ENCODE data around the gene TRIM34.
"Not testable (repeated sequence)": the region's sequence is repeated elsewhere in the genome, so short reads cannot be mapped to it uniquely, and the experiment has no call there.

Gene TRIM34, protein sequence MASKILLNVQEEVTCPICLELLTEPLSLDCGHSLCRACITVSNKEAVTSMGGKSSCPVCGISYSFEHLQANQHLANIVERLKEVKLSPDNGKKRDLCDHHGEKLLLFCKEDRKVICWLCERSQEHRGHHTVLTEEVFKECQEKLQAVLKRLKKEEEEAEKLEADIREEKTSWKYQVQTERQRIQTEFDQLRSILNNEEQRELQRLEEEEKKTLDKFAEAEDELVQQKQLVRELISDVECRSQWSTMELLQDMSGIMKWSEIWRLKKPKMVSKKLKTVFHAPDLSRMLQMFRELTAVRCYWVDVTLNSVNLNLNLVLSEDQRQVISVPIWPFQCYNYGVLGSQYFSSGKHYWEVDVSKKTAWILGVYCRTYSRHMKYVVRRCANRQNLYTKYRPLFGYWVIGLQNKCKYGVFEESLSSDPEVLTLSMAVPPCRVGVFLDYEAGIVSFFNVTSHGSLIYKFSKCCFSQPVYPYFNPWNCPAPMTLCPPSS

GRCh38 chr11:5624489-5625279 is at the start of gene TRIM34:
Gene TRIM34 (plus strand): TSS chr11:5625001. CDS start chr11:5632332, 7,331 bp downstream.
- DNase-seq (ENCODE audit: low read depth in 2 of 2) = peak; percentile 27 to 40

- no peak for DNase-seq (ENCODE audit: low read depth in 2 of 2)
Observed at GRCh38 chr11:5575152-5575551, 49.6 kb upstream of the TRIM34 start.

DNA sequence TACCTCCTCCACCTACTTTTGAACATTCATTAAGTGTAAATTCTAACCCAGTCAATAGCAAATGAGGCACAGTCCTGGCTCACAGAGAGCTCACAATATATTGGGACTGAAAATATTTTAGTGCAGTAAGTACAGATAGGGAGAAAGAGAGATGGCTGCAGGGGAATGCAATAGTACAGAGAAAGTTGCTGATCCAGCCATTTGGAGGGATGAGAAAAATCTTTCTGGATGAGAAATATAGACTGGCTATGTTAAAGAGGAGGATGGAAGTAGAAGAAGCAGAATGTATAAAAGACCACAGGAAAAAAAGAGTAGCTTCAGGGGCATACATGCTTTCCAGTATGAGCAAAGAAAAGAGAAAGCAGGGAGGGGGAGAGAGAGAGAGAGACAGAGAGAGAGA is 47.7 kb upstream of the TRIM34 start:
- no peak for DNase-seq (ENCODE audit: low read depth in 2 of 2)

DNA sequence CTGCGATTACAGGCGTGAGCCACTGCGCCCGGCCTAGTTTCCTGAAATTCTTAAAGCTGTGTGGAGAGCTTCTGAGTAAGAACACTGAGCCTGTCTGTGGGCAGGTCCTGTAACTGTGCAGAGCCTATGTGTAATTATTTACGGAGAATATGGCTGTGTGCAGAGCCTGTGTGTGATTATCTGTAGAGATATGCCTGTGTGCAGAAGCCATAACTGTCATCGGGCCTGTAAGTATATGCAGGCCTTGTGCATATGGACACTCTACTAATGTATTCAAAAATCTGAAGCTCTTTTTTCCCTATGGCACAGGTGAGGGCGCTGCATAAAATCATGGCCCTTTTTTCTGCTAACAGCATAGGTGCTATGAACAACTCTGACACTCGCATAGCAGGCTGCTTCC is 44.2 kb upstream of the TRIM34 start, which contains the start of gene OR52B6:
OR52B6 (plus strand) TSS at position 301 of the 400 bp plus-strand sequence; CDS start at position 301, 0 bp downstream.
- no peak for DNase-seq (ENCODE audit: low read depth in 2 of 2)

- no peak for DNase-seq (ENCODE audit: low read depth in 2 of 2)
Observed at GRCh38 chr11:5581014-5581413, 43.8 kb upstream of the TRIM34 start.

- DNase-seq (ENCODE audit: low read depth in 2 of 2) = not testable (repeated sequence)
Observed at GRCh38 chr11:5584458-5584857, 40.3 kb upstream of the TRIM34 start.

- DNase-seq (ENCODE audit: low read depth in 2 of 2) = not testable (repeated sequence)
Observed at GRCh38 chr11:5589906-5590305, 34.9 kb upstream of the TRIM34 start.

GRCh38 chr11:5591613-5592012 is 33.2 kb upstream of the TRIM34 start:
- DNase-seq (ENCODE audit: low read depth in 2 of 2) = no peak

DNA sequence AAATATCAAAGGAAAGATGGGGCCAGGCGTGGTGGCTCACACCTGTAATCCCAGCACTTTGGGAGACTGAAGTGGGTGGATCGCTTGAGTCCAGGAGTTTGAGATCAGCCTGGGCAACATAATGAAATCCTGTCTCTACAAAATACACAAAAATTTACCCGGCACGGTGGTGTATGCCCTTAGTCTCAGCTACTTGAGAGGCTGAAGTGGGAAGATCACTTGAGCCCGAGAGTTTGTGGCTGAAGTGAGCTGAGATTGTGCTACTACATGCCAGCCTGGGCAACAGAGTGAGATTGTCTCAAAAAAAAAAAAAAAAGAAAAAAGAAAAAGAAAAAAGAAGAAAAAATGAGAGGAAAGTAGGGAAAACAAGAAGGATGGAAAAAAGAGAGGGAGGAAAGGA is 32.2 kb upstream of the TRIM34 start:
- no peak for DNase-seq (ENCODE audit: low read depth in 2 of 2)

GRCh38 chr11:5593146-5593545 is 31.7 kb upstream of the TRIM34 start:
- no peak for DNase-seq (ENCODE audit: low read depth in 2 of 2)

GRCh38 chr11:5596607-5597201 is 28.1 kb upstream of the TRIM34 start, which contains the start of gene TRIM6:
Gene TRIM6 (plus strand): TSS chr11:5596637. CDS start chr11:5596898, 261 bp downstream.
- no peak for DNase-seq (ENCODE audit: low read depth in 2 of 2)

DNA sequence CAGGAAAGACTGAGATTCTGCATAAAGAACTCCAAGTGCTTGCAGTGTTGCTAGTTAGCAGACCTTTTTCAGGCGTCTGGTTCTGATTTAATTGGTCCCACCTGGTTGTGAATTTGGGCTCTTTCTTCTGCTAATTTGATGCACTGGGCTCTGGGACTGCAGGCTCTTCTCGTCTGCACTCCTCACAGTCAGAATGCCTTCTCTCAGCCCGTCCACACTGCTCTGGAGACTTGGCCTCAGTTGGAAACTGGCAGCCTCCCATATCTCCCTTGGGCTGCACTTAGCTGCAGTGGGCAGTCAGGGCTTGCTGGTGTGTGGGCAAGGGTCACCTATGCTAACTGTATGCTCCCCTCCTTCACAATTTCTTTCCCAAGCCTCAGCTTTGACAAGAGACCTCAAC is 26.8 kb upstream of the TRIM34 start:
- no peak for DNase-seq (ENCODE audit: low read depth in 2 of 2)

DNA sequence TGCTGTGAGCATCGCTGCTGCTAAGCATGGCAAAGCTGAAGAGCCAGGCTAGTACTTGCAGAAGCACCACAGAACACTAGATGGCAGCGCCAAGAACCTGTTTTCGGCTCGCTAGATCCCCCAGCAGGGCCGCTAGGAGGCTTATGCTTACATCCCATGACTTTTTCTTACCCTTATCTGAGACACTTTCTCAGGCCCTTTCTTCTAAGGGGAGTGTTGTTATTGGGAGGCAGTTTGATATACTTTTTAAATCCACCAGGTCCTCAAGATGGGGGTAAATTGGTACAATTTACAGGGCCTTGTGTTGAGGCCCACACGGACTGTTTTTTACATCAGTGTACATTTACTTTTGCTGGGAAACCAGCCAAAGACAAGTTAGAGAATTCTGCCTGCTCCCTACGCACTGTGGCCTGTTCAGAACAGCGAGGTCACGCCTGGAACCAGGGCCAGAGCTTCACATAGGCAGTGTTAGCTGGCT is 24.4 kb upstream of the TRIM34 start:
- DNase-seq (ENCODE audit: low read depth in 2 of 2) = peak; percentile 25 to 37

DNA sequence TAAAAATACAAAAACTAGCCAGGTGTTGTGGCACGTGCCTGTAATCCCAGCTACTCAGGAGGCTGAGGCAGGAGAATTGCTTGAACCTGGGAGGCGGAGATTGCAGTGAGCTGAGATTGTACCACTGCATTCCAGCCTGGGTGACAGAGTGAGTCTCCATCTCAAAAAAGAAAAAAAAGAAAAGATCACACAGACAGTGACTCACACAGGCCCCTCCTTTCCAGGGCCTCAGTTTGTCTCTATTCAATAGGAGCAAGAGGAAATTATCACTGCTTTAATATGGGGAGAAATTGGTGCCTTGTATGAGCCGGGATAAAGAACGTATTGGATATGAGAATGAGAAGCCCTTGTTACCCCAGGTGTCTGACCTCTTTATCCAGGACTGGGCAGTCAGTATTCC is 22.0 kb upstream of the TRIM34 start:
- DNase-seq (ENCODE audit: low read depth in 2 of 2) = not testable (repeated sequence)

DNA sequence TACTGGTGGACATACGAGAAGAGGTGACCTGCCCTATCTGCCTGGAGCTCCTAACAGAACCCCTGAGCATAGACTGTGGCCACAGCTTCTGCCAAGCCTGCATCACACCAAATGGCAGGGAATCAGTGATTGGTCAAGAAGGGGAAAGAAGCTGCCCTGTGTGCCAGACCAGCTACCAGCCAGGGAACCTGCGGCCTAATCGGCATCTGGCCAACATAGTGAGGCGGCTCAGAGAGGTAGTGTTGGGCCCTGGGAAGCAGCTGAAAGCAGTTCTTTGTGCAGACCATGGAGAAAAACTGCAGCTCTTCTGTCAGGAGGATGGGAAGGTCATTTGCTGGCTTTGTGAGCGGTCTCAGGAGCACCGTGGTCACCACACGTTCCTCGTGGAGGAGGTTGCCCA is 21.5 kb upstream of the TRIM34 start:
- DNase-seq (ENCODE audit: low read depth in 2 of 2) = no peak

- DNase-seq (ENCODE audit: low read depth in 2 of 2) = no peak
Observed at GRCh38 chr11:5604896-5605295, 19.9 kb upstream of the TRIM34 start.

DNA sequence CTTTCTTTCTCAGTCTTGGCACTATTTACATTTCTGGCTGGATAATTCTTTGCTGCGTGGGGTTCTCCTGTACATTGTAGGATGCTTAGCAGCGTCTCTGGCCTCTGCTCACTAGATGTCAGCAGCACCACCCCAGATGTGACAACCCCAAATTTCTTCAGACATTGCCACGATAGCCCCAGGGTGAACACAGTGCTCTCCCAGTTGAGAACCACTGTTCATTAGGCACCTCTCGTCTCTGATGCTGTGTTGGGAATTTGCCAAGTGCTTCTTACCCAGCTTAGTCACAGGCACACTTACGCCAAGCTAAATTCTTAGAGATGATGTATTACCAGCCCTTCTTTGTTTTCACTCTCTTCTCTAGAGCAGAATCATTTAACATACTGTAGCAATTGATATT is 19.0 kb upstream of the TRIM34 start:
- DNase-seq (ENCODE audit: low read depth in 2 of 2) = no peak

DNA sequence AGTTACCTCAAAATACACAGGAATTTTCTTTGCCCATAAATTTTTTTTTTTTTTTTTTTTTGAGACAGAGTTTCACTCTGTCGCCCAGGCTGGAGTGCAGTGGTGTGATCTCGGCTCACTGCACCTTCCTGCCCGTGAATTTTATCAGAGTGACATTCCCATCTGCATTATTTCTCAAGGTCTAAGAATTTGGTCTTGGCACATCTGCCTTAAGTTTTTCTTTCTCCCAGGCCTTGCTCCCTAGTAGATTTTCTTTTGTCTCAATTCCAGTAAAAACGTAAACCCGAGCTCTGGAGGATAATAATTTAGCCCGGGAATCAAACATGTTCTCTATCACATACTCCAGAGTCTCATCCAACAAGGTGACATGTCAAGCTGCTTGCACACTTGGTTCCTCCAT is 16.0 kb upstream of the TRIM34 start:
- no peak for DNase-seq (ENCODE audit: low read depth in 2 of 2)

- DNase-seq (ENCODE audit: low read depth in 2 of 2) = no peak
Observed at GRCh38 chr11:5610446-5610845, 14.4 kb upstream of the TRIM34 start.

DNA sequence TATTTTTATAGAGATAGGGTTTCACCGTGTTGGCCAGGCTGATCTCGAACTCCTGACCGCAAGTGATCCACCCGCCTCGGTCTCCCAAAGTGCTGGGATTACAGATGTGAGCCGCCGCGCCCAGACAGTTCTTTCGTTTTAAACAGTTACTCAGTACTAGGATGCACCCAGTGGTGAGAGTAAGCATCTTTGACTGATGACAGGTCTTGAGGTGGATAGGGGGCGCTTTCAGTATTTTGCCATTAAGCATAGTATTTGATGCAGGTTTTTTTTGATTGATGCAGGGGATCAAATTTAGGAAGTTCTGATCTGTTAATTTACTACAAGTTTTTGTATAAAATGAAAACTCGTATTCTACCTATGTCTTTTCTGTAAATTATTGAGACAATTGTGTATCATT is 13.2 kb upstream of the TRIM34 start:
- no peak for DNase-seq (ENCODE audit: low read depth in 2 of 2)

GRCh38 chr11:5618807-5619206 is 6.0 kb upstream of the TRIM34 start:
- no peak for DNase-seq (ENCODE audit: low read depth in 2 of 2)

Measured in stimulated activated CD4-positive, alpha-beta T cell treated with anti-CD3 and anti-CD28 coated beads, Interleukin-4, amount 100 ng/mL, for 48 hours (primary cell).